SK-N-MC (cell line): Measurements from ENCODE around the gene VWA1.

ENCODE experiments used
- EZH2 ChIP-seq: fragments of 200-600 bp; sonication (generic); IDR thresholded peaks from one replicate; pipeline ENCODE4 v1.6.1; 2017; ENCODE audit warnings: antibody characterized with exemption
- POLR2AphosphoS5 ChIP-seq: IDR thresholded peaks from 2 replicates; pipeline ENCODE4 v1.6.1; 2012; ENCODE audit warnings: mild to moderate bottlenecking, low read depth, low read length, borderline replicate concordance

- TF ChIP-seq EZH2 (no peak), POLR2AphosphoS5 (no peak)
Measured at GRCh38 chr1:1440262-1441001, 4.9 kb downstream of the VWA1 start.
